Esophagus (tissue), 2 donors: ENCODE data around the gene ICAM3. TPM values are rescaled to one million over a fixed set of nuclear protein-coding genes. Genes with fewer than 3 reads are reported as not detected.

Source experiments
- H3K27ac ChIP-seq, 2 donors: one replicate each; pipeline ENCODE4 v1.5.1; 2013; ENCODE audit warnings: low read depth in 2 of 2, mild to moderate bottlenecking in 2 of 2, inconsistent platforms in 1 of 2, low read length in 1 of 2, moderate library complexity in 1 of 2
- H3K27me3 ChIP-seq, 2 donors: one replicate each; pipeline ENCODE4 v1.6.1; 2013; ENCODE audit warnings: low read length in 2 of 2, control low read depth in 1 of 2, mild to moderate bottlenecking in 1 of 2; ENCODE audit not compliant: insufficient read depth in 2 of 2, control insufficient read depth in 1 of 2
- H3K36me3 ChIP-seq, 2 donors: one replicate each; pipeline ENCODE4 v1.6.1; 2013; ENCODE audit warnings: low read length in 1 of 2; ENCODE audit not compliant: control insufficient read depth in 2 of 2, insufficient read depth in 2 of 2
- H3K4me1 ChIP-seq, 2 donors: one replicate each; pipeline ENCODE4 v1.6.1; 2013; ENCODE audit warnings: low read length in 1 of 2; ENCODE audit not compliant: control insufficient read depth in 2 of 2, insufficient read depth in 2 of 2
- H3K4me3 ChIP-seq, 2 donors: one replicate each; pipeline ENCODE4 v1.5.1; 2013; ENCODE audit warnings: low read length in 2 of 2, mild to moderate bottlenecking in 2 of 2, low read depth in 1 of 2, moderate library complexity in 1 of 2
- H3K9me3 ChIP-seq, 2 donors: one replicate each; pipeline ENCODE4 v1.6.1; 2013; ENCODE audit warnings: mild to moderate bottlenecking in 2 of 2, low read depth in 1 of 2, low read length in 1 of 2, moderate library complexity in 1 of 2; ENCODE audit not compliant: control insufficient read depth in 2 of 2, insufficient read depth in 1 of 2
- WGBS, 2 donors: extraction: QIAGEN DNeasy Blood & Tissue Kit; methylation state at CpG; one replicate each; pipeline ENCODE4 v1.1.7; 2013; 5-methylcytosine and 5-hydroxymethylcytosine counted together
- polyA plus RNA-seq, 2 donors: library from polyadenylated mRNA; stranded (reverse); fragments of 200-250 nt; gene quantifications; one replicate each; pipeline ENCODE4 v1.2.3, GENCODE V29; 2013
- donor health status: healthy with polysubstance abuse.
- donor health status: Bipolar disorder and iron deficiency.

The ICAM3 gene
- polyA plus RNA-seq, 2 donors = 3.8 to 5.8 TPM

DNA sequence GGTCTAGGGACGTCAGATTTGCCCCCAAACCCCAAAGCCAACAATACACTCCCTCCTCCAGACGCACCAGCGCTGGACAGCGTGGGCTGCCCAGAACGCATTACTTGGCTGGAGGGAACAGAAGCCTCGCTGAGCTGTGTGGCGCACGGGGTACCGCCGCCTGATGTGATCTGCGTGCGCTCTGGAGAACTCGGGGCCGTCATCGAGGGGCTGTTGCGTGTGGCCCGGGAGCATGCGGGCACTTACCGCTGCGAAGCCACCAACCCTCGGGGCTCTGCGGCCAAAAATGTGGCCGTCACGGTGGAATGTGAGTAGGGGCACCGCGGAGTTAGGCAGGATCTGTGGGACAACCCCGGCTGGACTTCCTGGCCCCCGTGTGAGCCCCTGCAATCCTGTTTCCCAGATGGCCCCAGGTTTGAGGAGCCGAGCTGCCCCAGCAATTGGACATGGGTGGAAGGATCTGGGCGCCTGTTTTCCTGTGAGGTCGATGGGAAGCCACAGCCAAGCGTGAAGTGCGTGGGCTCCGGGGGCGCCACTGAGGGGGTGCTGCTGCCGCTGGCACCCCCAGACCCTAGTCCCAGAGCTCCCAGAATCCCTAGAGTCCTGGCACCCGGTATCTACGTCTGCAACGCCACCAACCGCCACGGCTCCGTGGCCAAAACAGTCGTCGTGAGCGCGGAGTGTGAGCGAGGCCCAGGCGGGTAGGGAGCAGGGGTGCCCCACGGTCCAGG is 45.6 kb downstream of the ICAM3 start:
- Histone ChIP-seq H3K4me3 (no peak overlapping the region), H3K36me3 (no peaks in the 10 kb centered on the region), H3K4me1 (peaks cover 19 to 54% of the 10 kb centered on the region in 2 donors), H3K9me3 (peaks cover 0 to 18% of the 10 kb centered on the region in 2 donors), H3K27me3 (peaks cover 0 to 20% of the 10 kb centered on the region in 2 donors), H3K27ac (no peak overlapping the region)
- 17 to 20% methylated on average over 49 of the region's 49 CpGs for WGBS, 2 donors

DNA sequence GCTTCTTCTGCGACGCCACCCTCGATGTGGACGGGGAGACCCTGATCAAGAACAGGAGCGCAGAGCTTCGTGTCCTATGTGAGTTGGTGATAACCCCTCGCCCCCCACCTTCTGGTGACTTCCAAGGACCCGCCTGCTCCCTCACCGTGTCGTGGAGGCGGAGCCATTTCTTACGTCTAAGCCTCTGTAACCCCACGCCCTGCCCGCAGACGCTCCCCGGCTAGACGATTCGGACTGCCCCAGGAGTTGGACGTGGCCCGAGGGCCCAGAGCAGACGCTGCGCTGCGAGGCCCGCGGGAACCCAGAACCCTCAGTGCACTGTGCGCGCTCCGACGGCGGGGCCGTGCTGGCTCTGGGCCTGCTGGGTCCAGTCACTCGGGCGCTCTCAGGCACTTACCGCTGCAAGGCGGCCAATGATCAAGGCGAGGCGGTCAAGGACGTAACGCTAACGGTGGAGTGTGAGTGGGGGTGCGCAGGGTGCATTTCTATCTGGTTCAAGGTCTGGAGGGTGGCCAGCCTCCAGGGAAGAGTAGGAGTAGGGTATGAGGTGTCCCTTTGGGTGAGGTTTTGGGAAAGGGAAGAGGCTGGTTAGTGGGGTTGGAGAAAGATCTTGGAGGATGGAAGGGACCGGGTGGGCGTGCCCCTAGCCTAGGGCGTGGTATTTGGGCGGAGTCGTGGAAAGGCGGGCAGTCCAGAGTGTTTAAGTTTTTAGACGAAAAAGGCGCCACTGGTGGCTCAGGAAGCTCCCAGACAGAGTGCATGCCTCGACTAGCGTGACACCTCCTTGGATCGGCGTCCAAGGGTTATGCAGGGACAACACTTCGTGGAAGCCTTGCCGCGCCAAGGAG is 46.4 kb downstream of the ICAM3 start:
- H3K27ac ChIP-seq = no peak overlapping the region
- peaks cover 19 to 56% of the 10 kb centered on the region in 2 donors for H3K4me1 ChIP-seq
- no peaks in the 10 kb centered on the region for H3K36me3 ChIP-seq
- H3K27me3 ChIP-seq = peaks cover 0 to 25% of the 10 kb centered on the region in 2 donors
- peak overlapping the region; percentile 9 to 17 for H3K4me3 ChIP-seq
- 12 to 15% methylated on average over 56 of the region's 56 CpGs for WGBS, 2 donors
- peaks cover 0 to 18% of the 10 kb centered on the region in 2 donors for H3K9me3 ChIP-seq

DNA sequence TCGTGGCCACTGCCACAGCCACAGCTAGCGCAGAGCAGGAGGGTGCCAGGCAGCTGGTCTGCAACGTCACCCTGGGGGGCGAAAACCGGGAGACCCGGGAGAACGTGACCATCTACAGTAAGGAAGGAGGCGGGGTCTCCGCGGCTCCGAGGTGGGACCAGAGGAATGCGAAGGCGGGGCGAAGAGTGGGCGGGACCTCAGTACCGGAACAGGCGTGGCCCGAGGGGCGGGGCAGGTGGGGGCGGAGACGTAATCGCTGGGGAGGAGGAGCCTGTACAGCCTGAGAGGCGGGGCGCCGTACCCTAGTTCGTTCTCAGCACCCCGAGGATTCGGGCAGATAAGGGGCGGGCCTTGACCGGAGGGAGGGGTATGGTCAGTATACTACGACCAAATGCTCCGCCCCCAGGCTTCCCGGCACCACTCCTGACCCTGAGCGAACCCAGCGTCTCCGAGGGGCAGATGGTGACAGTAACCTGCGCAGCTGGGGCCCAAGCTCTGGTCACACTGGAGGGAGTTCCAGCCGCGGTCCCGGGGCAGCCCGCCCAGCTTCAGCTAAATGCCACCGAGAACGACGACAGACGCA is 47.1 kb downstream of the ICAM3 start:
- H3K4me1 ChIP-seq = peaks cover 23 to 60% of the 10 kb centered on the region in 2 donors
- WGBS, 2 donors = 1 to 2% methylated on average over 42 to 45 of the region's 45 CpGs
- no peak overlapping the region for H3K27ac ChIP-seq

DNA sequence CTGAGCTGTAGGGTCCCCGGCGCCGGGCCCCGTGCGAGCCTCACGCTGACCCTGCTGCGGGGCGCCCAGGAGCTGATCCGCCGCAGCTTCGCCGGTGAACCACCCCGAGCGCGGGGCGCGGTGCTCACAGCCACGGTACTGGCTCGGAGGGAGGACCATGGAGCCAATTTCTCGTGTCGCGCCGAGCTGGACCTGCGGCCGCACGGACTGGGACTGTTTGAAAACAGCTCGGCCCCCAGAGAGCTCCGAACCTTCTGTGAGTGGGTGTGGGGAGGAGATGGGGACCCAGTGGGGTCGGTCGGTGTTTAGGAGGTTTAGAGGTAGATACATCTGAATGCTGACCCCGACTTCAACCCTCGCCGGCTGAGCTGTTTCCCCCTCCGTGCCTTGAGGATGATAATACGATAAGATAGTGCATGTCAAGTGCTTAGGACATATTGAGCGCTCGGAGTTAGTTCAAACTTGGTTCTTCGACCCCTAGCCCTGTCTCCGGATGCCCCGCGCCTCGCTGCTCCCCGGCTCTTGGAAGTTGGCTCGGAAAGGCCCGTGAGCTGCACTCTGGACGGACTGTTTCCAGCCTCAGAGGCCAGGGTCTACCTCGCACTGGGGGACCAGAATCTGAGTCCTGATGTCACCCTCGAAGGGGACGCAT is 47.7 kb downstream of the ICAM3 start:
- peaks cover 23 to 63% of the 10 kb centered on the region in 2 donors for H3K4me1 ChIP-seq
- 1 to 2% methylated on average over 49 of the region's 49 CpGs for WGBS, 2 donors
- H3K9me3 ChIP-seq = peaks cover 0 to 18% of the 10 kb centered on the region in 2 donors
- H3K36me3 ChIP-seq = no peaks in the 10 kb centered on the region
- H3K27ac ChIP-seq = no peak overlapping the region
- peaks cover 0 to 25% of the 10 kb centered on the region in 2 donors for H3K27me3 ChIP-seq
- peak overlapping the region; percentile 17 to 31 for H3K4me3 ChIP-seq

More for the DNA sequence above, 47.1 kb downstream of the ICAM3 start:
- Histone ChIP-seq H3K9me3 (peaks cover 0 to 18% of the 10 kb centered on the region in 2 donors), H3K27me3 (peaks cover 0 to 25% of the 10 kb centered on the region in 2 donors), H3K4me3 (peak overlapping the region; percentile 17 to 31), H3K36me3 (no peaks in the 10 kb centered on the region)

DNA sequence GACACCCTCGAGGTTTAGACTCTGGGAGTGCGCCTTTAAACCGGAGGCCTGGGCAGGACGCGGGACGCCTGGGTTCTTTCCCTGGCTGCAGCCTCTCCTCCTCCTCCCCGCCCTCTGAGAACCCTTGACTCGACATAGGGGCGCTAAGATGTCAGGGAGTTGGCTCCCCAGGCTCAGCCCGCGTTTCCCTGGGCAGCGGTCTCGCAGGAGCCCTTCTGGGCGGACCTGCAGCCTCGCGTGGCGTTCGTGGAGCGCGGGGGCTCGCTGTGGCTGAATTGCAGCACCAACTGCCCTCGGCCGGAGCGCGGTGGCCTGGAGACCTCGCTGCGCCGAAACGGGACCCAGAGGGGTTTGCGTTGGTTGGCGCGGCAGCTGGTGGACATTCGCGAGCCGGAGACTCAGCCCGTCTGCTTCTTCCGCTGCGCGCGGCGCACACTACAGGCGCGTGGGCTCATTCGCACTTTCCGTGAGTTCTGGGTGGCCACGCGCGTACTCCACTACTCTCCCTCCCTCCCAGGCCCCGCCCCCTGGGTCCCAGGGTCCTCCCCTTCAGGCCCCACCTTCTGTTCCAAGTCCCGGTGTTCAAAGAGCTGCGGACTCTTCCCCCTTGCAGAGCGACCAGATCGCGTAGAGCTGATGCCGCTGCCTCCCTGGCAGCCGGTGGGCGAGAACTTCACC is 48.4 kb downstream of the ICAM3 start:
- 1% methylated on average over 56 to 57 of the region's 57 CpGs for WGBS, 2 donors
- Histone ChIP-seq H3K27me3 (peaks cover 0 to 25% of the 10 kb centered on the region in 2 donors), H3K9me3 (peaks cover 0 to 18% of the 10 kb centered on the region in 2 donors), H3K4me1 (peaks cover 23 to 59% of the 10 kb centered on the region in 2 donors), H3K36me3 (no peaks in the 10 kb centered on the region), H3K27ac (no peak overlapping the region), H3K4me3 (peak overlapping the region; percentile 12 to 31)

DNA sequence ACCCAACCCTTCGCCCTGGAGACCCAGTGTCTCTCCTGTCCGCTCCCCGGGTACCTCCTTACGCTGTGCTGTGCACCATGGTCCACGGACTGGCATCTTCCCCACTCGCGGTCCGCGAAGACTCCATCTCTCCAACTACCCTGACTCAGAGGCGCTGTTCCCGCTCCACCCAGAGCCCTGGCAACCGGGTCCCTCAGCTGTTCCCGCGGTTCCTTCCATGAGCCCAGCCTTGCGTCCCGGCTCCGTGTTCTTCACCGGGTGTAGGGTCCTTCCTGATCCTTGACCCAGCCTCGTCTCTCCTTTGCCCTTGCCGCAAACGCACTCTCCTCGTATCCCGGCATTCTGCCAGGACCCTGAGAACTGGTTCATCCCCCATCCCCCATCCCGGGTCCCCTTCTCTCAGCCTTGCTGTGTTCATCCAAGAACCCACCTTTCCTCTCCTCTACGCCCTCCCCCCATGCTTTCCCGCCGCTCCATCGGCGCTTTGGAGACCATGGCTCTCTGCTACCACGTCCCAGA is 49.0 kb downstream of the ICAM3 start:
- Histone ChIP-seq H3K4me3 (peak overlapping the region; percentile 5 to 10), H3K27ac (no peak overlapping the region)

DNA sequence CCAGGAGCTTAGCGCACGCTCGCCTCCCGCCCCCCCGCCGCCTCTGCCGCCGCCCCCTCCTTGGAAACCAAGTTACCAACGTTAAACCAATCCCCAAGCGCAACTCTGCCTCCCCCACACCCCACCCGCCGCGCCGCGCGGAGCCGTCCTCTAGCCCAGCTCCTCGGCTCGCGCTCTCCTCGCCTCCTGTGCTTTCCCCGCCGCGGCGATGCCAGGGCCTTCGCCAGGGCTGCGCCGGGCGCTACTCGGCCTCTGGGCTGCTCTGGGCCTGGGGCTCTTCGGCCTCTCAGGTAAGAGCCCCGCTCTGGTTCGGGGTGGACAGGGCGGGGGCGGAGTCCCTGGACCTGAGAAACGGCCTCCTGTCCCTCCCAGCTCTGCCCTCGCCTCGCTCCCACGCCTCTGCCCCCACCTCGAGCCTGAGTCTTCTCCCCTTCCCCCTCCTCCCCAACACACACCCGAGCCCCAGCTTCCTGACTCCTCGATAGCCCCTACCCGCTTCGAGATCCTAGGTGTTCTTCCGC is 49.5 kb downstream of the ICAM3 start, which contains the start of gene ICAM5:
Gene ICAM5, plus strand, starts transcription at position 117 of the 521 bp plus-strand sequence. Its CDS starts 92 bp downstream, at position 209.
- H3K9me3 ChIP-seq = peaks cover 0 to 18% of the 10 kb centered on the region in 2 donors
- H3K36me3 ChIP-seq = peaks cover 0 to 2% of the 10 kb centered on the region in 2 donors
- H3K4me3 ChIP-seq = peak within 1 kb of the TSS; percentile 21 to 28
- 1% methylated on average over 38 to 45 of the region's 45 CpGs for WGBS, 2 donors
- H3K27ac ChIP-seq = no peak within 1 kb of the TSS
- peaks cover 23 to 53% of the 10 kb centered on the region in 2 donors for H3K4me1 ChIP-seq
- H3K27me3 ChIP-seq = peaks cover 0 to 25% of the 10 kb centered on the region in 2 donors

More for the DNA sequence above, 49.0 kb downstream of the ICAM3 start:
- peaks cover 0 to 25% of the 10 kb centered on the region in 2 donors for H3K27me3 ChIP-seq
- 1 to 2% methylated on average over 30 of the region's 30 CpGs for WGBS, 2 donors
- peaks cover 23 to 56% of the 10 kb centered on the region in 2 donors for H3K4me1 ChIP-seq
- no peaks in the 10 kb centered on the region for H3K36me3 ChIP-seq
- H3K9me3 ChIP-seq = peaks cover 0 to 18% of the 10 kb centered on the region in 2 donors

DNA sequence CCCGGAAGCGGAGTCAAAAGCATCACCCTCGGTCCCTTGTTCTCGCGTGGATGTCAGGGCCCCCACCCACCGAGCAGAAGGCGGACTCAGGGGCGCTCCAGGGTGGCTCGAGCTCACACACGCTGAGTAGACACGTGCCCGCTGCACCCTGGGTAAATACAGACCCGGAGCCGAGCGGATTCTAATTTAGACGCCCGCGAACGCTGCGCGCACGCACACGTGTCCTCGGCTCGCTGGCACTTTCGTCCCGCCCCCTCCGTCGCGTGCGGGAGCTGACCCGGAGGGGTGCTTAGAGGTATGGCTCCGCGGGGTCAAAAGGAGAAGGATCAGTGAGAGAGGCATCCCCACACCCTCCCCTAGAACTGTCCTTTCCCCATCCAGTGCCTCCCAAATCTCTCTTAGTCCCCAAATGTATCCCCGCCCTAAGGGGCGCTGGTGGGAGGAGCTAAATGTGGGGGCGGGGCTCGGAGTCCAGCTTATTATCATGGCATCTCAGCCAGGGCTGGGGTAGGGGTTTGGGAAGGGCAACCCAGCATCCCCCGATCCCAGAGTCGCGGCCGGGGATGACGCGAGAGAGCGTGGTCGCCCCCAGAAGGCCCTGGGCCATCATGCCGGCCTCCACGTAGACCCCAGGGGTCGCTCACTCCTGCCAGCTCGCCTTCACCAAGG is 50.1 kb downstream of the ICAM3 start:
- Histone ChIP-seq H3K4me1 (peaks cover 23 to 53% of the 10 kb centered on the region in 2 donors), H3K27ac (no peak overlapping the region), H3K36me3 (peaks cover 0 to 8% of the 10 kb centered on the region in 2 donors), H3K9me3 (peaks cover 0 to 16% of the 10 kb centered on the region in 2 donors), H3K4me3 (peak overlapping the region; percentile 21 to 28), H3K27me3 (peaks cover 0 to 25% of the 10 kb centered on the region in 2 donors)
- WGBS, 2 donors = 1% methylated on average over 47 to 50 of the region's 50 CpGs
